ENCODE results near the gene PROCA1. TPM values are rescaled to one million over a fixed set of nuclear protein-coding genes. Genes with fewer than 3 reads are reported as not detected.

The PROCA1 gene
- total and polyA plus RNA-seq, 2 of the 13 experiments (the other 11 are each of a cell fraction or from before 2014, with no cell fraction given) = 0.73 to 1.5 TPM

DNA sequence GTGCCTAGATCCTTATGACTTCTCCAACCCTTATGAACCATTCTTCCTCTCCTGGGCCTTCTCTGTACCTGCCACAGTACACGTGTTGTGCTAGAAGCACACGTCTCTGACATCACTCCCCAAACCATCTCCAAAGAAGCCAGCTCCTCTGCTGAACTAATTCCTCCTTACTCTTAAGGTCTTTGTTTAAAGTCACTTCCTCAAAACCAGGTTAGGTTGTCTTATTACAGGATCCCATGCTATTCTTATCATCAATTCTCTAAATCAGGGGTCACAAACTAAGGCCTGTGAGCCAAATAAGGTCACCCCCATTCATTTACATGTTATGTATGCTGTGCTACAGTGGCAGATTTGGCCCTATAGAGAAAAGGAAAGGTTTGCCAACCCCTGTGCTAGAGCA lies 45.7 kb downstream of the PROCA1 start (continued):
- no peak for TF ChIP-seq ZNF24 (IDR thresholded peaks at IDR 0.05)

DNA sequence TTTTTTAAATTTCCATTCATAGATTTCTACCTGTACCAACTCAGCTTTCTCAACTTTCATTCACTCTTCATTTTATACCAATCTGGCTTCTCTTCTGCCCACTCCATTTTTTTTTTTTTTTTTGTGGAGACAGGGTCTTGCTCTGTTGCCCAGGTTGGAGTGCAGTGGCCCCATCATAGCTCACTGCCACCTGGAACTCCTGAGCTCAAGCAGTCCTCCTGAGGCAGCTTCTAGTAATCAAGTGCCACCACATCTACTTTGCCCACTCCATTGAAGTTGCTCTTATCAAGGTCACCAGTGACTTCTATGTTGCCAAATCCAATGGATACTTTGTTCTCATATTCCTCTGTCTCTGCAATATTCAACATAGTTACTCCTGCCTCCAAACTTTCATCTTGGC lies 48.0 kb downstream of the PROCA1 start:
- H3K4me2 ChIP-seq (ENCODE audit: low read depth, low read length) = peak overlapping the region; percentile 94
- H3K27ac ChIP-seq (ENCODE audit: extremely low read length, insufficient read depth, low read length) = peak overlapping the region; percentile 91
- H3K4me3 ChIP-seq (replicated peaks in 1 of 3; ENCODE audit: insufficient read depth in 1 of 3, low read depth in 2 of 3, low read length in 3 of 3) = peak overlapping the region in 2 of 3 experiments; percentile 88 to 91; a peak in 2 of 6 replicates
- H3K9me3 ChIP-seq (ENCODE audit: low read length) = no peaks in the 10 kb centered on the region
- no peak overlapping the region for H2AFZ ChIP-seq (ENCODE audit: low read length)
- BruUV-seq (replicated peaks) = no TSS peak
- intact Hi-C loops (cut with micrococcal nuclease; ENCODE audit: unreplicated experiment) = loop anchor here (5.0 kb wide), 1 partner anchor 34 kb away; no protein-coding TSS in a partner anchor
- peak overlapping the region; percentile 94; the same call in 1 of the 2 replicates for H3K9ac ChIP-seq (ENCODE audit: insufficient read depth, low read depth, low read length)
- no peak for FAIRE-seq
- DNase-seq (ENCODE audit: low spot score) = no peak
- in situ Hi-C loops (cut with HindIII; ENCODE audit: extremely low pct_ligation_motif_present, low pct_unique_long_range_greater_than_20kb) = no loop called here
- H4K20me1 ChIP-seq (ENCODE audit: insufficient read depth, low read length) = no peaks in the 10 kb centered on the region; the same call in none of the 2 replicates
- ATAC-seq = no peak
- CTCF ChIA-PET (ENCODE audit: low intra/inter-chr PET ratio, low total read pairs) = no interaction called here
- peaks cover 45% of the 10 kb centered on the region for H3K4me1 ChIP-seq (ENCODE audit: insufficient read depth, low read length)
- TF ChIP-seq ZIK1 (CRISPR knock-in tag; IDR thresholded peaks at IDR 0.05; ENCODE audit: borderline replicate concordance, low read depth) (no peak), ZNF121 (CRISPR knock-in tag; IDR thresholded peaks at IDR 0.05) (peak; percentile 55), ZNF3 (CRISPR knock-in tag; IDR thresholded peaks at IDR 0.05) (no peak), SIN3A (IDR thresholded peaks at IDR 0.05; ENCODE audit: borderline replicate concordance, low read depth, low read length) (no peak), JUNB (CRISPR knock-in tag; IDR thresholded peaks at IDR 0.05; ENCODE audit: borderline replicate concordance) (no peak)
- TF ChIP-seq, protein P1, sequence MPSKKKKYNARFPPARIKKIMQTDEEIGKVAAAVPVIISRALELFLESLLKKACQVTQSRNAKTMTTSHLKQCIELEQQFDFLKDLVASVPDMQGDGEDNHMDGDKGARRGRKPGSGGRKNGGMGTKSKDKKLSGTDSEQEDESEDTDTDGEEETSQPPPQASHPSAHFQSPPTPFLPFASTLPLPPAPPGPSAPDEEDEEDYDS (CRISPR knock-in tag; IDR thresholded peaks at IDR 0.05) = no peak
- TF ChIP-seq, protein P2, sequence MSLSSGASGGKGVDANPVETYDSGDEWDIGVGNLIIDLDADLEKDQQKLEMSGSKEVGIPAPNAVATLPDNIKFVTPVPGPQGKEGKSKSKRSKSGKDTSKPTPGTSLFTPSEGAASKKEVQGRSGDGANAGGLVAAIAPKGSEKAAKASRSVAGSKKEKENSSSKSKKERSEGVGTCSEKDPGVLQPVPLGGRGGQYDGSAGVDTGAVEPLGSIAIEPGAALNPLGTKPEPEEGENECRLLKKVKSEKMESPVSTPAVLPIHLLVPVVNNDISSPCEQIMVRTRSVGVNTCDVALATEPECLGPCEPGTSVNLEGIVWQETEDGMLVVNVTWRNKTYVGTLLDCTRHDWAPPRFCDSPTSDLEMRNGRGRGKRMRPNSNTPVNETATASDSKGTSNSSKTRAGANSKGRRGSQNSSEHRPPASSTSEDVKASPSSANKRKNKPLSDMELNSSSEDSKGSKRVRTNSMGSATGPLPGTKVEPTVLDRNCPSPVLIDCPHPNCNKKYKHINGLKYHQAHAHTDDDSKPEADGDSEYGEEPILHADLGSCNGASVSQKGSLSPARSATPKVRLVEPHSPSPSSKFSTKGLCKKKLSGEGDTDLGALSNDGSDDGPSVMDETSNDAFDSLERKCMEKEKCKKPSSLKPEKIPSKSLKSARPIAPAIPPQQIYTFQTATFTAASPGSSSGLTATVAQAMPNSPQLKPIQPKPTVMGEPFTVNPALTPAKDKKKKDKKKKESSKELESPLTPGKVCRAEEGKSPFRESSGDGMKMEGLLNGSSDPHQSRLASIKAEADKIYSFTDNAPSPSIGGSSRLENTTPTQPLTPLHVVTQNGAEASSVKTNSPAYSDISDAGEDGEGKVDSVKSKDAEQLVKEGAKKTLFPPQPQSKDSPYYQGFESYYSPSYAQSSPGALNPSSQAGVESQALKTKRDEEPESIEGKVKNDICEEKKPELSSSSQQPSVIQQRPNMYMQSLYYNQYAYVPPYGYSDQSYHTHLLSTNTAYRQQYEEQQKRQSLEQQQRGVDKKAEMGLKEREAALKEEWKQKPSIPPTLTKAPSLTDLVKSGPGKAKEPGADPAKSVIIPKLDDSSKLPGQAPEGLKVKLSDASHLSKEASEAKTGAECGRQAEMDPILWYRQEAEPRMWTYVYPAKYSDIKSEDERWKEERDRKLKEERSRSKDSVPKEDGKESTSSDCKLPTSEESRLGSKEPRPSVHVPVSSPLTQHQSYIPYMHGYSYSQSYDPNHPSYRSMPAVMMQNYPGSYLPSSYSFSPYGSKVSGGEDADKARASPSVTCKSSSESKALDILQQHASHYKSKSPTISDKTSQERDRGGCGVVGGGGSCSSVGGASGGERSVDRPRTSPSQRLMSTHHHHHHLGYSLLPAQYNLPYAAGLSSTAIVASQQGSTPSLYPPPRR (CRISPR knock-in tag; IDR thresholded peaks at IDR 0.05; ENCODE audit: borderline replicate concordance) = no peak
- TF ChIP-seq, protein P3, sequence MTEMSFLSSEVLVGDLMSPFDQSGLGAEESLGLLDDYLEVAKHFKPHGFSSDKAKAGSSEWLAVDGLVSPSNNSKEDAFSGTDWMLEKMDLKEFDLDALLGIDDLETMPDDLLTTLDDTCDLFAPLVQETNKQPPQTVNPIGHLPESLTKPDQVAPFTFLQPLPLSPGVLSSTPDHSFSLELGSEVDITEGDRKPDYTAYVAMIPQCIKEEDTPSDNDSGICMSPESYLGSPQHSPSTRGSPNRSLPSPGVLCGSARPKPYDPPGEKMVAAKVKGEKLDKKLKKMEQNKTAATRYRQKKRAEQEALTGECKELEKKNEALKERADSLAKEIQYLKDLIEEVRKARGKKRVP (CRISPR knock-in tag; IDR thresholded peaks at IDR 0.05) = no peak
- peaks cover 4 to 26% of the 10 kb centered on the region in 2 experiments; a peak in 4 of 5 replicates for H3K36me3 ChIP-seq (replicated peaks in 1 of 2; ENCODE audit: control insufficient read depth in 1 of 2, insufficient read depth in 2 of 2, low read length in 2 of 2)
- no peaks in the 10 kb centered on the region; a peak in 2 of 5 replicates for H3K27me3 ChIP-seq (ENCODE audit: control insufficient read depth in 1 of 2, insufficient read depth in 2 of 2, low read length in 2 of 2)
- H3K79me2 ChIP-seq (ENCODE audit: insufficient read depth, low read length) = peaks cover 83% of the 10 kb centered on the region
- POLR2A ChIA-PET = interaction anchor here (2.7 to 5.2 kb wide), 4 partner anchors 19 to 64 kb away, joined by 24 to 69 read pairs (median 33); partner anchors contain the start of genes BLTP2, NEK8, PROCA1 and RPL23A

All from HepG2 (cell line).